Measurements from ENCODE around the gene SOX14. TPM values are rescaled to one million over a fixed set of nuclear protein-coding genes. Genes with fewer than 3 reads are reported as not detected.

The SOX14 gene
- total RNA-seq, 4 donors from 2014 or later: 0.14 TPM; not detected in 3

DNA sequence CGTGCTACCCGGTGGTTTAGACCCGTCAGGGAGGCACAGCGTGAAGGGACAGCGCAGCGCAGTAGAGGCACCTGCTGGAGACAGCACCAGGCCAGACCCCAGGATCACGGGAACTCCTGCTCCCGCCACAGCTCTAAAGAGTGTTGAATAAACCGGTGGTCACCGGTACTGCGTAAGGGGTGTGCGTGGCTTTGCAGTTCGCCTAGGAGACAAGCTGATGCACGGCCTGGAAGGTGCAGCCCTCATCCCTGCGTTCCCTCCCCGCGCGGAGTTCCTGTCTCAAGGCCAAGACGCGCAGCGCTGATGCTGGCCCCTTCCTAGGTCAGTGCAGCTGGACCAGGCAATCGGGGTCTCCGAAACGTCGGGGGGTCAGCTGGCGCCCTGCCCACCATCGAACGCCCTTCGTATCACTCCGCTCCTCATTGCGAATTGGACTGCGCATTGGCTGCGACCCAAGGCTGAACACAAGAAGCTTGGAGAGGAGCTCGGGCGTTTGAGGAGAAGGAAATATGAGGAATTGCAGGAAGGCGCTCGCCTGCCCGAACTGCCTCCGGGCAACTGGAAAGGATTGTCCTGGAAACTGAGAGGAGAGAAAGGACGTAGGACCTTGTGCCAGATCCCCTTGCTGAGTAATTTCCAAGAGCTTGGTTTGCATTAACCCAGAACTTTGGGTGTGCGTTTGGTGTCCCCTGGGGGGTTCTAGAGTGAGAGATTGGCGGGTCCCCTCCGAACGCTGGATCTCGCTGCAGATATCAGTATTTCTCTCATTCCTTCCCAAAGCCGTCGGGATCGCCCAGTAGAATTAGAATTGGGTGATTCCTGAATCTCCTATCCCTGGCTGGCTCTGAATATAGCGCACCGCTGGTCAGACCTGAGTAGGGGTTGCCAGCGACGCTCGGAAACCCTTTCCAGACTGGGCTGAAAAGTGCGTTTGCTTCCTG is 2.3 kb upstream of the SOX14 start:
- no peaks in the 10 kb centered on the region for H3K9me3 ChIP-seq
- peaks cover 0 to 36% of the 10 kb centered on the region in 2 donors for H3K27me3 ChIP-seq
- H3K36me3 ChIP-seq: no peaks in the 10 kb centered on the region
- no peak overlapping the region for H3K4me3 ChIP-seq
- TF ChIP-seq POLR2A (IDR thresholded peaks at IDR 0.05) (no peak), CTCF (IDR thresholded peaks at IDR 0.05) (no peak)
- no peaks in the 10 kb centered on the region for H3K4me1 ChIP-seq
- no peak overlapping the region for H3K27ac ChIP-seq
- DNase-seq: no peak
- intact Hi-C loops (cut with DNase I; ENCODE audit: low total_unique reads): no loop called here

- intact Hi-C loops (cut with DNase I; ENCODE audit: low total_unique reads): no loop called here
- Histone ChIP-seq H3K9me3 (no peaks in the 10 kb centered on the region), H3K4me1 (peaks cover 0 to 3% of the 10 kb centered on the region in 2 donors), H3K36me3 (no peaks in the 10 kb centered on the region), H3K27ac (no peak overlapping the region), H3K4me3 (no peak overlapping the region), H3K27me3 (peaks cover 0 to 46% of the 10 kb centered on the region in 2 donors)
- TF ChIP-seq CTCF (IDR thresholded peaks at IDR 0.05): no peak
- no peak for TF ChIP-seq POLR2A (IDR thresholded peaks at IDR 0.05)
- DNase-seq: no peak
Observed at GRCh38 chr3:137762674-137763593, 1.2 kb upstream of the SOX14 start.

GRCh38 chr3:137763594-137763938 is 549 bp upstream of the SOX14 start:
- Histone ChIP-seq H3K27ac (no peak overlapping the region), H3K4me3 (no peak overlapping the region), H3K9me3 (no peaks in the 10 kb centered on the region), H3K36me3 (no peaks in the 10 kb centered on the region), H3K27me3 (peaks cover 0 to 51% of the 10 kb centered on the region in 2 donors), H3K4me1 (peaks cover 0 to 8% of the 10 kb centered on the region in 2 donors)
- DNase-seq: no peak
- TF ChIP-seq POLR2A (IDR thresholded peaks at IDR 0.05) (no peak), CTCF (IDR thresholded peaks at IDR 0.05) (no peak)
- intact Hi-C loops (cut with DNase I; ENCODE audit: low total_unique reads): no loop called here

DNA sequence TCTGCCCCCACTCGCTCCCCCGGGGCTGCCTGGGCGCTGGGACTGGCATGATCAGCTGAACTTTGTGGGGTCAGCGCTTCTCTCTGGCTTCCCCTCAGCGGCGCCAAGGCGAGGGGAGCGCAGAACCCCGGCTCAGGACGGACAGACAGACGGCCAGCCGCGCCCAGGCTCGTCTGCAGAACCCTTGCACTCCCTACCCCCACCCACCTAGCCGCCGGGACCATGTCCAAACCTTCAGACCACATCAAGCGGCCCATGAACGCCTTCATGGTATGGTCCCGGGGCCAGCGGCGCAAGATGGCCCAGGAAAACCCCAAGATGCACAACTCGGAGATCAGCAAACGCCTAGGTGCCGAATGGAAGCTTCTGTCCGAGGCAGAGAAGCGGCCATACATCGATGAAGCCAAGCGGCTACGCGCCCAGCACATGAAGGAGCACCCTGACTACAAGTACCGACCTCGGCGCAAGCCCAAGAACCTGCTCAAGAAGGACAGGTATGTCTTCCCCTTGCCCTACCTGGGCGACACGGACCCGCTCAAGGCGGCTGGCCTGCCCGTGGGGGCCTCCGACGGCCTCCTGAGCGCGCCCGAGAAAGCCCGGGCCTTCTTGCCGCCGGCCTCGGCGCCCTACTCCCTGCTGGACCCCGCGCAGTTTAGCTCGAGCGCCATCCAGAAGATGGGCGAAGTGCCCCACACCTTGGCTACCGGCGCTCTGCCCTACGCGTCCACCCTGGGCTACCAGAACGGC is 621 bp downstream of the SOX14 start:
- DNase-seq: no peak
- TF ChIP-seq CTCF (IDR thresholded peaks at IDR 0.05): no peak
- no peak for TF ChIP-seq POLR2A (IDR thresholded peaks at IDR 0.05)
- no peaks in the 10 kb centered on the region for H3K9me3 ChIP-seq
- peaks cover 0 to 8% of the 10 kb centered on the region in 2 donors for H3K4me1 ChIP-seq
- H3K4me3 ChIP-seq: no peak overlapping the region
- H3K27me3 ChIP-seq: peaks cover 0 to 62% of the 10 kb centered on the region in 2 donors
- no peaks in the 10 kb centered on the region for H3K36me3 ChIP-seq
- intact Hi-C loops (cut with DNase I; ENCODE audit: low total_unique reads): no loop called here
- no peak overlapping the region for H3K27ac ChIP-seq
